HCT116 (cell line): Measurements from ENCODE around the gene ARHGAP12. TPM values are rescaled to one million over a fixed set of nuclear protein-coding genes. Genes with fewer than 3 reads are reported as not detected.

Experiments
- ATAC-seq: fragments of 200-7000 bp; cut with Tn5 transposase; 2 replicates; pipeline ENCODE4 v1.9.1; 2020; ENCODE audit warnings: mild to moderate bottlenecking, moderate library complexity
- BruUV-seq: library from RNA; stranded (reverse); fragments of 400-500 nt; replicated peaks from 2 replicates; lab custom pipeline; 2021; lab: Mats Ljungman, UMichigan
- CTCF ChIA-PET: fragments of 300-600 bp; sonication (Branson Sonifier 250); formaldehyde crosslinking; loops from one replicate; lab custom pipeline; 2021; ENCODE audit warnings: antibody characterized with exemption; lab: Charles Lee
- POLR2A ChIA-PET: fragments of 300-600, 350-600 bp; sonication (Branson Sonifier 250); formaldehyde crosslinking; loops from one replicate; lab custom pipeline; 2021; ENCODE audit warnings: antibody characterized with exemption; lab: Charles Lee
- RAD21 ChIA-PET, 2 experiments: fragments of 300-600 bp; sonication (Branson Sonifier 250); formaldehyde crosslinking; loops; one replicate each; lab custom pipeline; 2023; ENCODE audit warnings: low total read pairs in 2 of 2; ENCODE audit not compliant: uncharacterized antibody in 2 of 2, unreplicated experiment in 2 of 2, low non-redundant PET in 1 of 2; lab: Charles Lee
- DNase-seq: peaks from one replicate; pipeline ENCODE4 v3.0.0-alpha.2; 2010; ENCODE audit warnings: low read depth, low spot score
- H2AFZ ChIP-seq: fragments of 200-600 bp; shearing (Covaris generic), sonication (generic); 2 replicates; pipeline ENCODE4 v1.6.1; 2017; ENCODE audit warnings: low read depth, mixed run types, mixed read lengths, antibody characterized with exemption, low read length; ENCODE audit not compliant: poor library complexity, severe bottlenecking
- H3K27ac ChIP-seq: 2 replicates; pipeline ENCODE4 v1.5.1; 2012; ENCODE audit warnings: low read depth, low read length
- H3K27me3 ChIP-seq: fragments of 200-600 bp; sonication (generic); 2 replicates; pipeline ENCODE4 v1.6.1; 2016; ENCODE audit warnings: mixed run types, low read length, mixed read lengths; ENCODE audit not compliant: insufficient read depth
- H3K36me3 ChIP-seq, 2 experiments: fragments of 200-500 bp in 1 of 2; fragments of 200-600 bp in 1 of 2; sonication (Bioruptor generic) in 1 of 2; sonication (generic) in 1 of 2; 2 replicates each; pipeline versions ENCODE4 v1.5.1 to v1.6.1; 2014 to 2016; ENCODE audit warnings: low read length in 2 of 2, inconsistent platforms in 1 of 2, mixed read lengths in 1 of 2, mixed run types in 1 of 2; ENCODE audit not compliant: insufficient read depth in 2 of 2, control insufficient read depth in 1 of 2
- H3K4me1 ChIP-seq, 2 experiments: fragments of 200-600 bp in 1 of 2; sonication (generic) in 1 of 2; 2 replicates each; pipeline versions ENCODE4 v1.5.1 to v1.6.1; 2012 to 2017; ENCODE audit warnings: low read length in 2 of 2, inconsistent platforms in 1 of 2, mild to moderate bottlenecking in 1 of 2, mixed read lengths in 1 of 2, mixed run types in 1 of 2, moderate library complexity in 1 of 2; ENCODE audit not compliant: insufficient read depth in 2 of 2, control insufficient read depth in 1 of 2
- H3K4me2 ChIP-seq: fragments of 200-600 bp; sonication (generic); 2 replicates; pipeline ENCODE4 v1.6.1; 2017; ENCODE audit warnings: mixed run types, low read length, mixed read lengths
- H3K4me3 ChIP-seq, 2 experiments: fragments of 200-600 bp in 1 of 2; sonication (generic) in 1 of 2; replicated peaks in 1 of 2; 2 replicates each; pipeline ENCODE4 v1.5.1; 2011 to 2016; ENCODE audit warnings: low read length in 2 of 2, control low read depth in 1 of 2, low read depth in 1 of 2, mild to moderate bottlenecking in 1 of 2, mixed read lengths in 1 of 2, mixed run types in 1 of 2
- H3K79me2 ChIP-seq: fragments of 200-600 bp; sonication (generic); 2 replicates; pipeline ENCODE4 v1.6.1; 2017; ENCODE audit warnings: mild to moderate bottlenecking, mixed run types, low read length, moderate library complexity, mixed read lengths; ENCODE audit not compliant: insufficient read depth
- H3K9ac ChIP-seq: fragments of 200-600 bp; sonication (generic); 2 replicates; pipeline ENCODE4 v1.6.1; 2016; ENCODE audit warnings: low read length, mixed read lengths
- H3K9me2 ChIP-seq: fragments of 200-600 bp; sonication (generic), shearing (Covaris generic); 2 replicates; pipeline ENCODE4 v1.6.1; 2017; ENCODE audit warnings: mixed run types, mild to moderate bottlenecking, moderate library complexity; ENCODE audit not compliant: insufficient read depth
- H3K9me3 ChIP-seq, 2 experiments: fragments of 200-500 bp in 1 of 2; fragments of 200-600 bp in 1 of 2; sonication (Bioruptor generic) in 1 of 2; sonication (generic) in 1 of 2; 2 replicates each; pipeline ENCODE4 v1.6.1; 2014 to 2017; ENCODE audit warnings: low read length in 2 of 2, mixed read lengths in 2 of 2, inconsistent platforms in 1 of 2, low read depth in 1 of 2, mild to moderate bottlenecking in 1 of 2, mixed run types in 1 of 2, moderate library complexity in 1 of 2; ENCODE audit not compliant: control insufficient read depth in 1 of 2, insufficient read depth in 1 of 2
- H4K20me1 ChIP-seq: fragments of 200-600 bp; sonication (generic), shearing (Covaris generic); 2 replicates; pipeline ENCODE4 v1.6.1; 2017; ENCODE audit warnings: mixed run types, mild to moderate bottlenecking, moderate library complexity; ENCODE audit not compliant: insufficient read depth
- ATF3 ChIP-seq: IDR thresholded peaks from 2 replicates; pipeline ENCODE4 v1.6.1; 2012
- CBX3 ChIP-seq: IDR thresholded peaks from 2 replicates; pipeline ENCODE4 v1.6.1; 2012; ENCODE audit warnings: low read depth
- CEBPB ChIP-seq: IDR thresholded peaks from 2 replicates; pipeline ENCODE4 v1.6.1; 2012; ENCODE audit warnings: low read depth
- EZH2 ChIP-seq: fragments of 200-600 bp; sonication (generic); IDR thresholded peaks from 2 replicates; pipeline ENCODE4 v1.6.1; 2017; ENCODE audit warnings: antibody characterized with exemption, mixed run types
- MAX ChIP-seq: IDR thresholded peaks from 2 replicates; pipeline ENCODE4 v1.6.1; 2012
- POLR2AphosphoS5 ChIP-seq: IDR thresholded peaks from 2 replicates; pipeline ENCODE4 v1.6.1; 2011; ENCODE audit warnings: mild to moderate bottlenecking, low read depth, low read length, moderate library complexity
- RAD21 ChIP-seq: IDR thresholded peaks from 2 replicates; pipeline ENCODE4 v1.6.1; 2012; ENCODE audit warnings: low read depth, mild to moderate bottlenecking
- SP1 ChIP-seq: IDR thresholded peaks from 2 replicates; pipeline ENCODE4 v1.6.1; 2012; ENCODE audit warnings: low read depth
- SRF ChIP-seq: IDR thresholded peaks from 2 replicates; pipeline ENCODE4 v1.6.1; 2012; ENCODE audit warnings: low read depth
- YY1 ChIP-seq: IDR thresholded peaks from 2 replicates; pipeline ENCODE4 v1.6.1; 2011; ENCODE audit warnings: low read length, low read depth, moderate library complexity, mild to moderate bottlenecking; ENCODE audit not compliant: insufficient replicate concordance; ENCODE audit errors: extremely low read depth
- intact Hi-C: fragments of 100-400 bp; cut with micrococcal nuclease; formaldehyde crosslinking; loops from 2 replicates; pipeline ENCODE4 v1.10.0; 2022
- total RNA-seq: library from RNA; stranded (reverse); gene quantifications from one replicate; pipeline ENCODE4 v1.2.1, GENCODE V29; 2021; ENCODE audit not compliant: unreplicated experiment
- TF ChIP-seq, protein P1 (sequence below), 3 experiments: fragments of 200-600 bp in 1 of 3; sonication (generic) in 1 of 3; IDR thresholded peaks in 2 of 3; conservative IDR thresholded peaks in 1 of 3; 2 replicates each; pipeline ENCODE4 v1.5.1; 2012 to 2017; ENCODE audit warnings: low read depth in 2 of 3, low read length in 2 of 3, antibody characterized with exemption in 1 of 3, borderline replicate concordance in 1 of 3, control low read depth in 1 of 3, mild to moderate bottlenecking in 1 of 3, mixed read lengths in 1 of 3, mixed run types in 1 of 3, moderate library complexity in 1 of 3; ENCODE audit not compliant: insufficient read depth in 1 of 3
- TF ChIP-seq, protein P2 (sequence below): IDR thresholded peaks from 2 replicates; pipeline ENCODE4 v1.6.1; 2011; ENCODE audit warnings: mild to moderate bottlenecking, low read length, moderate library complexity; ENCODE audit not compliant: insufficient replicate concordance; ENCODE audit errors: extremely low read depth

Gene ARHGAP12
- total RNA-seq, 1 experiment from 2014 or later = 80.3 TPM

DNA sequence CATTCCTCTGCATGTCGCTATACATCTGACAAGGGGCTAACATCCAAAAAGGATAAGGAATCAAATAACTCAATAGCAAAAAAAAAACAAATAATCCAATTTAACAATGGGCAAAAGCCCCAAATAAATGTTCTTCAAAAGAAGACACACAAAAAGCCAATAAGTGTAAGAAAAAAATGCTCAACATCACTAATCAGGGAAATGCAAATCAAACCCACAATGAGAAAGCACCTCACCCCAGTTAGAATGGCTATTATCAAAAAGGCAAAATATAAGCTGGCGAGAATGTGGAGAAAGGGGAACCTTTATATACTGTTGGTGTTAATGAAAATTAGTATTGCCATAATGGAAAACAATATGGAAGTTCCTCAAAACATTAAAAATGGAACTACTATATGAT lies 14.3 kb downstream of the ARHGAP12 start:
- ChIA-PET RAD21 (no interaction called here), CTCF (interaction anchor here (2.5 kb wide), 1 partner anchor 52 kb away, joined by 8 read pairs; no protein-coding TSS in a partner anchor), POLR2A (interaction anchor here (0.7 to 2.0 kb wide), 2 partner anchors 15 to 620 kb away, joined by 3 to 4 read pairs; no protein-coding TSS in a partner anchor)
- no peak overlapping the region for H2AFZ ChIP-seq
- intact Hi-C loops = no loop called here
- H3K4me2 ChIP-seq = peak overlapping the region; percentile 70
- no peak overlapping the region; the same call in 1 of the 2 replicates for H3K9ac ChIP-seq
- H3K36me3 ChIP-seq = 0 out of 4 replicates have a peak, but pooled peaks cover 0 to 4% of the 10 kb centered on the region in 2 experiments
- H4K20me1 ChIP-seq = peaks cover 4% of the 10 kb centered on the region; the same call in 1 of the 2 replicates
- TF ChIP-seq YY1 = no peak
- BruUV-seq = no TSS peak
- H3K4me1 ChIP-seq = peaks cover 63 to 69% of the 10 kb centered on the region in 2 experiments
- H3K9me2 ChIP-seq = no peaks in the 10 kb centered on the region
- H3K4me3 ChIP-seq = no peak overlapping the region
- DNase-seq = no peak
- H3K79me2 ChIP-seq = peaks cover 100% of the 10 kb centered on the region
- no peak for ATAC-seq
- no peaks in the 10 kb centered on the region for H3K27me3 ChIP-seq
- H3K27ac ChIP-seq = peak overlapping the region; percentile 63; the same call in 1 of the 2 replicates
- H3K9me3 ChIP-seq = no peaks in the 10 kb centered on the region

DNA sequence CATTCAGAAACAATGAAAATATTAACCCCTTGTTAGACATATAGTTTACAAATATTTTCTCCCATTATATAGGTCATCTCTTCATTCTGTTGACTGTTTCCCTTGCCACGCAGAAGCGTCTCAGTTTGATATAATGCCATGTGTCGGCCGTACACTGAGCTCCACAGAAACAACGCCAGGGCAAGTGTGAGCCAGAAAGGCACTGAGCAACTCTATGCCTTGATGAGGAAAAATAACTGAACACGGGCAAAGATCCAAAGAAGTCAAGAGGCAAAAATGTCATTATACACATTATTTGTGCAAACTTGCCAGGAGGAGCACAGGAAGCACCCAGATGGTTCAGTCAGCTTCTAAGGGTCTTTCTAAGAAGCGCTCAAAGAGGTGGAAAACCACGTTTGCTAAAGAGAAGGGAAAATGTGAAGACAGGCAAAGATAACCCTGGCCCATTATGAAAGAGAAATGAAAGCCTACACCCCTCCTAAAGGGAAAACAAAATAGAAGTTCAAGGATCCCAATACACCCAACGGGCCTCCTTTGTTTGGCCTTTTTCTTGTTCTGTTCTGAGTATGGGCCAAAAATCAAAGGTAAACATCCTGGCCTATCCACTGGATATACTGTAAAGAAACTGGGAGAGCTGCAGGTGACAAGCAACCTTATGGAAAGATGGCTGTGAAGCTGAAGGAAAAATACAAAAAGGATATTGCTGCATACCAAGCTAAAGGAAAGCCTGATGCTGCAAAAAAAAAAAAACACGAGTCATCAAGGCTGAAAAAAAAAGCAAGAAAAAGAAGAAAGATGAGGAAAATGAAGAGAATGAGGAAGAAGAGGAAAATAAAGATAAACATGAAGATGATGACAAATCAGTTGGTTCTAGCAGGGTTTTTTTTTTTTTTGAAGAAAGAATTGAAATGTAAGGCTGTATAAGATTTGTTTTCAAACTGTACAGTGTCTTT lies 15.5 kb downstream of the ARHGAP12 start:
- ATAC-seq (peak; percentile 65), DNase-seq (no peak)
- intact Hi-C loops = no loop called here
- H3K4me3 ChIP-seq = peak overlapping the region; percentile 2 to 32; a peak in 2 of 4 replicates
- peaks cover 65 to 72% of the 10 kb centered on the region in 2 experiments for H3K4me1 ChIP-seq
- H3K9me3 ChIP-seq = no peaks in the 10 kb centered on the region
- H3K9me2 ChIP-seq = no peaks in the 10 kb centered on the region
- peaks cover 4% of the 10 kb centered on the region; the same call in 1 of the 2 replicates for H4K20me1 ChIP-seq
- POLR2A ChIA-PET = interaction anchor here (1.1 kb wide), 1 partner anchor 51 kb away, joined by 3 read pairs; no protein-coding TSS in a partner anchor
- peak overlapping the region; percentile 50 for H3K9ac ChIP-seq
- BruUV-seq = no TSS peak
- H2AFZ ChIP-seq = no peak overlapping the region
- CTCF ChIA-PET = interaction anchor here (2.5 kb wide), 1 partner anchor 51 kb away, joined by 8 read pairs; no protein-coding TSS in a partner anchor
- peaks cover 100% of the 10 kb centered on the region for H3K79me2 ChIP-seq
- H3K27me3 ChIP-seq = no peaks in the 10 kb centered on the region
- H3K27ac ChIP-seq = peak overlapping the region; percentile 63
- peak overlapping the region; percentile 70 for H3K4me2 ChIP-seq
- H3K36me3 ChIP-seq = peaks cover 0 to 14% of the 10 kb centered on the region in 2 experiments; a peak in 2 of 4 replicates
- RAD21 ChIA-PET = interaction anchor here (0.6 to 0.7 kb wide), 2 partner anchors 13 to 21 kb away, joined by 3 to 4 read pairs; no protein-coding TSS in a partner anchor
- TF ChIP-seq ATF3 (no peak), CEBPB (no peak), RAD21 (no peak), POLR2AphosphoS5 (no peak; the same call in 1 of the 2 replicates), MAX (no peak), EZH2 (no peak), SRF (no peak), SP1 (no peak), CBX3 (no peak)
- TF ChIP-seq, protein P1, sequence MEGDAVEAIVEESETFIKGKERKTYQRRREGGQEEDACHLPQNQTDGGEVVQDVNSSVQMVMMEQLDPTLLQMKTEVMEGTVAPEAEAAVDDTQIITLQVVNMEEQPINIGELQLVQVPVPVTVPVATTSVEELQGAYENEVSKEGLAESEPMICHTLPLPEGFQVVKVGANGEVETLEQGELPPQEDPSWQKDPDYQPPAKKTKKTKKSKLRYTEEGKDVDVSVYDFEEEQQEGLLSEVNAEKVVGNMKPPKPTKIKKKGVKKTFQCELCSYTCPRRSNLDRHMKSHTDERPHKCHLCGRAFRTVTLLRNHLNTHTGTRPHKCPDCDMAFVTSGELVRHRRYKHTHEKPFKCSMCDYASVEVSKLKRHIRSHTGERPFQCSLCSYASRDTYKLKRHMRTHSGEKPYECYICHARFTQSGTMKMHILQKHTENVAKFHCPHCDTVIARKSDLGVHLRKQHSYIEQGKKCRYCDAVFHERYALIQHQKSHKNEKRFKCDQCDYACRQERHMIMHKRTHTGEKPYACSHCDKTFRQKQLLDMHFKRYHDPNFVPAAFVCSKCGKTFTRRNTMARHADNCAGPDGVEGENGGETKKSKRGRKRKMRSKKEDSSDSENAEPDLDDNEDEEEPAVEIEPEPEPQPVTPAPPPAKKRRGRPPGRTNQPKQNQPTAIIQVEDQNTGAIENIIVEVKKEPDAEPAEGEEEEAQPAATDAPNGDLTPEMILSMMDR (IDR thresholded peaks at IDR 0.05 in 2 of 3, conservative IDR thresholded peaks at IDR 0.05 in 1 of 3; ENCODE audit: borderline replicate concordance in 1 of 3, insufficient read depth in 1 of 3, low read depth in 2 of 3, low read length in 2 of 3) = no peak
- TF ChIP-seq, protein P2, sequence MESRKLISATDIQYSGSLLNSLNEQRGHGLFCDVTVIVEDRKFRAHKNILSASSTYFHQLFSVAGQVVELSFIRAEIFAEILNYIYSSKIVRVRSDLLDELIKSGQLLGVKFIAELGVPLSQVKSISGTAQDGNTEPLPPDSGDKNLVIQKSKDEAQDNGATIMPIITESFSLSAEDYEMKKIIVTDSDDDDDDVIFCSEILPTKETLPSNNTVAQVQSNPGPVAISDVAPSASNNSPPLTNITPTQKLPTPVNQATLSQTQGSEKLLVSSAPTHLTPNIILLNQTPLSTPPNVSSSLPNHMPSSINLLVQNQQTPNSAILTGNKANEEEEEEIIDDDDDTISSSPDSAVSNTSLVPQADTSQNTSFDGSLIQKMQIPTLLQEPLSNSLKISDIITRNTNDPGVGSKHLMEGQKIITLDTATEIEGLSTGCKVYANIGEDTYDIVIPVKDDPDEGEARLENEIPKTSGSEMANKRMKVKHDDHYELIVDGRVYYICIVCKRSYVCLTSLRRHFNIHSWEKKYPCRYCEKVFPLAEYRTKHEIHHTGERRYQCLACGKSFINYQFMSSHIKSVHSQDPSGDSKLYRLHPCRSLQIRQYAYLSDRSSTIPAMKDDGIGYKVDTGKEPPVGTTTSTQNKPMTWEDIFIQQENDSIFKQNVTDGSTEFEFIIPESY = no peak
